ENCODE measurements around the gene WDFY4.
"Not testable (repeated sequence)": the region's sequence is repeated elsewhere in the genome, so short reads cannot be mapped to it uniquely, and the experiment has no call there.

Gene WDFY4, protein sequence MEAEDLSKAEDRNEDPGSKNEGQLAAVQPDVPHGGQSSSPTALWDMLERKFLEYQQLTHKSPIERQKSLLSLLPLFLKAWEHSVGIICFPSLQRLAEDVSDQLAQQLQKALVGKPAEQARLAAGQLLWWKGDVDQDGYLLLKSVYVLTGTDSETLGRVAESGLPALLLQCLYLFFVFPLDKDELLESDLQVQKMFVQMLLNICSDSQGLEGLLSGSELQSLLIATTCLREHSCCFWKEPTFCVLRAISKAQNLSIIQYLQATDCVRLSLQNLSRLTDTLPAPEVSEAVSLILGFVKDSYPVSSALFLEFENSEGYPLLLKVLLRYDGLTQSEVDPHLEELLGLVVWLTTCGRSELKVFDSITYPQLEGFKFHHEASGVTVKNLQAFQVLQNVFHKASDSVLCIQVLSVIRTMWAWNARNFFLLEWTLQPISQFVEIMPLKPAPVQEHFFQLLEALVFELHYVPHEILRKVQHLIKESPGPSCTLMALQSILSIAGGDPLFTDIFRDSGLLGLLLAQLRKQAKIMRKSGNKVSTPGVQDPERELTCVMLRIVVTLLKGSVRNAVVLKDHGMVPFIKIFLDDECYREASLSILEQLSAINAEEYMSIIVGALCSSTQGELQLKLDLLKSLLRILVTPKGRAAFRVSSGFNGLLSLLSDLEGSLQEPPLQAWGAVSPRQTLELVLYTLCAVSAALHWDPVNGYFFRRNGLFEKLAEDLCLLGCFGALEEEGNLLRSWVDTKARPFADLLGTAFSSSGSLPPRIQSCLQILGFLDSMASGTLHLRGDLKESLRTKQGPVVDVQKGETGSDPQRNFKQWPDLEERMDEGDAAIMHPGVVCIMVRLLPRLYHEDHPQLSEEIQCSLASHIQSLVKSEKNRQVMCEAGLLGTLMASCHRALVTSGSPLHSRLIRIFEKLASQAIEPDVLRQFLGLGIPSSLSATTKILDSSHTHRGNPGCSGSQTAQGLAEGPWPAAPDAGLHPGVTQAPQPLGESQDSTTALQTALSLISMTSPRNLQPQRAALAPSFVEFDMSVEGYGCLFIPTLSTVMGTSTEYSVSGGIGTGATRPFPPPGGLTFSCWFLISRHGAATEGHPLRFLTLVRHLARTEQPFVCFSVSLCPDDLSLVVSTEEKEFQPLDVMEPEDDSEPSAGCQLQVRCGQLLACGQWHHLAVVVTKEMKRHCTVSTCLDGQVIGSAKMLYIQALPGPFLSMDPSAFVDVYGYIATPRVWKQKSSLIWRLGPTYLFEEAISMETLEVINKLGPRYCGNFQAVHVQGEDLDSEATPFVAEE (N-terminal part only)

DNA sequence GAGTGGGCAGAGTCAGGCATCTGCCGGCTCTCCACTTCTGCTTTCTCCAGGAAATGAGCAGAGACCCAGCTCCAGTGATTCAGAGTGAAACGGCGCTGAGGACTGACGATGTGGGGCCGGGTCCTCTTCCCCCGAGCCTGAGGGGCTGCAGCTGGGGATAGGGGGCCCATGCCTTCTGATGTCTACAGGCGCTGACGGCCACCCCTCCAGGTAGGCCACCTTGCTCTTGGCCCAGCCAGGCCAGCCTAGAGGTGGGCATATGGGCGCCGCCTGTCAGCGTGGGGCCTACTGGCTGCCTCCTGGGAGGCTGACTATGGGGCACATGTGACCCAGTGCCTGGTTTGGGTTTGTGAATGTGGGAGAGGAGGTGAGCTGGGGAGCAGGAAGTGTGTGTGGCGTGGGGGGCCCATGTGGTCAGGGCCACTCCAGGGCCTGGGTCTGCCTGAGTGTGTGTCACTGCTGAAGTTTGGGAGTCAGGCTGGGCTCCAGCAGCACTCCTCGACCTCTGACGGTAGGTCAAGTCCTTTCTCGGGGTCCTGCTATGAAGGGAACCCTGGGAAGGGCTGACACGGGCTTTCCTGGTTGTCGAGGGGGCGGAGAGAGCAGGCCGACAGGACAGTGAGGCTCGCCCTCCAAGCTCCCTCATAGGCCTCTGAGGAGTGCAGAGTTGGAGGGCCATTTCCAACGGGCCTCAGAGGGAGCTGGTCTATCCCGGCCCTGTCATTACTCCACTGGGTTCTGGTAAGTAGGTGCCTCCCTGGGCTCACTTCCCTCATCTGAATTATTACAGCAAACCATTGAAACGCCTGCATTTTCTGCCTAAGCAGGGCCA is at the start of gene WDFY4:
WDFY4 (plus strand) TSS at position 82 of the 832 bp plus-strand sequence. CDS start 24,860 bp downstream, outside the sequence.
- DNase-seq, result no peak

- no peak for DNase-seq
These were observed 49.6 kb upstream of the WDFY4 start for GRCh38 chr10:48634984-48635557.

- no peak for DNase-seq
These were observed 48.4 kb upstream of the WDFY4 start for GRCh38 chr10:48636231-48636630.

GRCh38 chr10:48636901-48637300 is 47.8 kb upstream of the WDFY4 start:
- no peak for DNase-seq

- DNase-seq, result no peak
These were observed 46.5 kb upstream of the WDFY4 start for GRCh38 chr10:48638158-48638557.

- DNase-seq, result no peak
These were observed 45.7 kb upstream of the WDFY4 start for GRCh38 chr10:48638739-48639527.

DNA sequence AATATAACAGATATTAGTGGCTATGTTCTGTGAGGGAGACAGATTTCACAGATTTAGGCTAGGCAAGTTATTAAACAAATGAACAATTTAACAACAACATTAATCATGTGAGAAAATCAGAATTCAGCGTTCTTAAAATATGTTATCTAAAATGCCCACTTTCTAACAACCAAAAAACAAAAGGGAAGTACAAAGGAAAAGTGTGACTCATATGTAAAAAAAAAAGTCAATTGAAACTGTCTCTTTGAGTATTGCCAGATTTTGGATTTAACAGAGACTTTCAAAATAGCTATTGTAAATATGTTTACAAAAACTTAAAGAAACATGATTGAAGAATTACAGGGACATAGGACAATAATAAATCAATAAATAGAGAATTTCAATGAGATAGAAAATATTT is 45.0 kb upstream of the WDFY4 start:
- DNase-seq, result no peak

- DNase-seq, result no peak
These were observed 44.3 kb upstream of the WDFY4 start for GRCh38 chr10:48640326-48640725.

GRCh38 chr10:48641099-48641690 is 43.5 kb upstream of the WDFY4 start:
- not testable (repeated sequence) for DNase-seq

- DNase-seq, result no peak
These were observed 39.1 kb upstream of the WDFY4 start for GRCh38 chr10:48645600-48645999.

DNA sequence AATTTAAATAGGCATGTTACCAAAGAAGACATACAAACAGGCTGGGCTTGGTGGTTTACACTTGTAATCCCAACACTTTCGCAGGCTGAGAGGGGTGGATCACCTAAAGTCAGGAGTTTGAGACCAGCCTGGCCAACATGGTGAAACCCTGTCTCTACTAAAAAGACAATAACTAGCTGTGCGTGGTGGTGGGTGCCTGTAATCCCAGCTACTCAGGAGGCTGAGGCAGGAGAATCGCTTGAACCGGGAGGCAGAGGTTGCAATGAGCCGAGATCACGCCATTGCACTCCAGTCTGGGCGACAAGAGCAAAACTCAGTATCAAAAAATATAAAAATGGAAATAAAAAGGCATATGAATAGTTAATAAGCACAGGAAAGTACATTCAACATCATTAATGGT is 37.6 kb upstream of the WDFY4 start:
- not testable (repeated sequence) for DNase-seq

GRCh38 chr10:48648172-48648942 is 36.3 kb upstream of the WDFY4 start:
- no peak for DNase-seq

DNA sequence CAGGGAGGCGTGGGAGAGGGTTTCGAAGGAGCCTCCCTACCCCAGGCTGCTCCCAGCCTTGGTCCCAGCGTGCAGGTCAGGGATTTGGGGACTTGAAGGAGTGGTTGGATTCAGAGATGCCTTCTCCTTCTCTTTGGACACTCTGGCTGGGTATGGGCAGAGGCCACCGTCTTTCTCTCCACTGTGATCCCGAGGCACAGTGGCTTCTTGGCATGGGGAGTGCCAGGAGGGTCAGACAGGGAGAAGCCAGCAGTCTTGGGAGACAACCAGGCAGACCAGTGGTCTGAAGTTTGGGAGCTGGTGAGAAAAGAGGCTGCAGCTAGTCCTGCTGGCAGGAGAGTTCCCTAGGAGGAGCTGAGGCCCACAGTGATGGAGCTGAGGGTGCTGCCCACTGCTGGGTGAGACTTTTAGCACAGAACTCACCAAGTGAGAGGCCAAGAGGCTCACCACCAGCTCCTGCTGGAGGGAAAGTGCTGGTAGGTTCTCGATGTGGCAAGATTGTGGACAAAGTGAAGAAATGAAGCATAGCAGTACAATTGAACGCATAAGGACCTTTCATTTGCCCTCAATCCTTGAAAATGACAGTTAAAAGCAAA is 35.2 kb upstream of the WDFY4 start:
- DNase-seq, result no peak

- no peak for DNase-seq
These were observed 33.4 kb upstream of the WDFY4 start for GRCh38 chr10:48651293-48651692.

GRCh38 chr10:48651839-48652238 is 32.8 kb upstream of the WDFY4 start:
- DNase-seq, result no peak

DNA sequence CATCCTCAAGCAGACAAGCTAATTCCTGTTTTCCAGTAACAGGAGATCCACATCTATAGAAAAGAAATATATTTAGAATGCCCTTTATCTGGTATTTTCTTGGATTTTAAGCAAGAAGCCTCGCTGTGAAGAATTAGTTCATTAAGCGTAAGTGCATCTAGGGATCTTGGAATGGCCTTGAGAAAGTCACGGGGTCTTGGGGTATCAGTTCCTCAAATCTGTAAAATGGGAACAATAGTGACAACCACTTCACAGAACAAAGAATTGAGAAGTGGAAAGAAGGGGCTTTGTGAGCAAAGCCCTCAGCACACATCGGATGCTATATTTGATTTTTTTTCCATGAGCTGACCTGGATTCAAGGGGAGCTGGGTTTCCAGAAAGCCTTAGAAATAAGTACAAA is 32.3 kb upstream of the WDFY4 start:
- no peak for DNase-seq

DNA sequence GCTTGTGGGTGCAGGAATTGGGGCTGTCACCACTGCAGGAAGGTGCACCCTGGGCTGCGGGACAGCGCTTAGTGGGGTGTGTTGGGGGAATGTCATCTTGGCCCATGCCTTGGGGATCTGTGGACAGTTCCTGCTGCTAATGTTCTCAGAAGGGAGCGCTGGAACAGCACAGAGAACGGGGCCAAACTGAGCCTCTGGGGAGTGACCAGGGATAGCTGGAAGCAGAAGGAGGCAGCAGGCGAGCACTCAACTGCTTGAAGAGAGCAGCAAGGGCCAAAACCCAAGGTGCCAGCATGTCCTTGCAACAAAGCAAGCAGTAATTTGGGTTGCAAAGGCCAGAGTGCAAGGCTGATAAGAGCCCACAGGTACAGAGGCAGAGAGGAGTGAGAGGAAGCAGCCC is 31.3 kb upstream of the WDFY4 start:
- no peak for DNase-seq

DNA sequence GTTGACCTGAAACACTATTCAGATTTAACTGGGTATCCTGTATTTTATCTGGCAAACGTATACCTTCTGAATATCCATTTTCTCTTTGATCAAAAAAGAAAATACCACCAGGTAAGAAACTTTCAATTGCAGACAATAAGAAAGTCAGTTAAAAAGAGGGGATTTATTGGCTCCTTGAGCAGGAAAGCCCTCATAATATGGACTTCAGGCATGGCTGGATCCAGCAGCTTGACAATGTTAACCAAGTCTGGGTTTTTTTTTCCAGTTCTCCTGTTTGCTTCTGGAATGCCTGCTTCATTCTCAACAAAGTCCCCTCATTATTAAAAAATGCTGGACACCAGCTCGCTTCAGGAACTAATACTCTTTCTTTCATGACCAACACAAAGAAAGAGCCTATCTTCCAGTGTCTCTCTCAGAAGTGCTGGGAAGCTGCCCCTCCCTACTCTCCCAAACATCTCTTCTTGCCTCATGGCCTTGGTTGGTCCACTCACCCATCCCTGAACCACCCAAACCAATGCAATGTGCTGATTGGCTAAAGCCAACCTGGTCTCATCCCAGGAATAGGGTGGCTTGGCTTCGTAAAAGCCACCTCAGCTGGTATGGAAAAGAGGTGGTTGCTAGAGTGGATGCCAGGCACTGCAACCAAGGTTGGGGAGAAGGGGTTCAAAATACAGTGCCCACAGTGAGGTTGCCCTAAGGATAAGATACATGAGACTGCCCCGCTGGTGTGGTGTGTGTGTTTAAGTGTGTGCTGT is 30.6 kb upstream of the WDFY4 start:
- DNase-seq, result no peak
